HEK293T (cell line): ENCODE data around the gene GLYATL1B.

Experiments
- ARNT ChIP-seq: fragments of 450-650 bp; IDR thresholded peaks from 2 replicates; pipeline ENCODE4 v1.6.1; 2017; ENCODE audit warnings: mild to moderate bottlenecking
- BHLHE40 ChIP-seq: fragments of 450-650 bp; IDR thresholded peaks from 2 replicates; pipeline ENCODE4 v1.6.1; 2016; ENCODE audit warnings: mild to moderate bottlenecking, moderate library complexity, borderline replicate concordance
- CTBP1 ChIP-seq: fragments of 450-650 bp; IDR thresholded peaks from 2 replicates; pipeline ENCODE4 v1.6.1; 2016; ENCODE audit warnings: borderline replicate concordance
- ELF4 ChIP-seq: fragments of 450-650 bp; IDR thresholded peaks from 2 replicates; pipeline ENCODE4 v1.6.1; 2017; ENCODE audit warnings: antibody characterized with exemption
- FOXA1 ChIP-seq: fragments of 450-650 bp; IDR thresholded peaks from 2 replicates; pipeline ENCODE4 v1.6.1; 2016; ENCODE audit warnings: mild to moderate bottlenecking
- FOXK2 ChIP-seq: fragments of 450-650 bp; IDR thresholded peaks from 2 replicates; pipeline ENCODE4 v1.6.1; 2016; ENCODE audit warnings: mild to moderate bottlenecking
- FOXM1 ChIP-seq: fragments of 450-650 bp; IDR thresholded peaks from 2 replicates; pipeline ENCODE4 v1.6.1; 2017; ENCODE audit warnings: mild to moderate bottlenecking, borderline replicate concordance
- HDGF ChIP-seq: fragments of 450-650 bp; IDR thresholded peaks from 2 replicates; pipeline ENCODE4 v1.6.1; 2017; ENCODE audit warnings: antibody characterized with exemption, borderline replicate concordance
- L3MBTL2 ChIP-seq: fragments of 450-650 bp; conservative IDR thresholded peaks from 2 replicates; pipeline ENCODE4 v1.6.1; 2016; ENCODE audit warnings: mild to moderate bottlenecking
- LEF1 ChIP-seq: fragments of 450-650 bp; IDR thresholded peaks from 2 replicates; pipeline ENCODE4 v1.6.1; 2017; ENCODE audit warnings: mild to moderate bottlenecking, borderline replicate concordance
- NFRKB ChIP-seq: fragments of 450-650 bp; IDR thresholded peaks from 2 replicates; pipeline ENCODE4 v1.6.1; 2016; ENCODE audit warnings: mild to moderate bottlenecking, moderate library complexity
- SP1 ChIP-seq: fragments of 450-650 bp; IDR thresholded peaks from 2 replicates; pipeline ENCODE4 v1.6.1; 2017
- SUZ12 ChIP-seq: fragments of 450-650 bp; IDR thresholded peaks from 2 replicates; pipeline ENCODE4 v1.6.1; 2016; ENCODE audit warnings: mild to moderate bottlenecking
- ZNF384 ChIP-seq: fragments of 450-650 bp; IDR thresholded peaks from 2 replicates; pipeline ENCODE4 v1.6.1; 2016

DNA sequence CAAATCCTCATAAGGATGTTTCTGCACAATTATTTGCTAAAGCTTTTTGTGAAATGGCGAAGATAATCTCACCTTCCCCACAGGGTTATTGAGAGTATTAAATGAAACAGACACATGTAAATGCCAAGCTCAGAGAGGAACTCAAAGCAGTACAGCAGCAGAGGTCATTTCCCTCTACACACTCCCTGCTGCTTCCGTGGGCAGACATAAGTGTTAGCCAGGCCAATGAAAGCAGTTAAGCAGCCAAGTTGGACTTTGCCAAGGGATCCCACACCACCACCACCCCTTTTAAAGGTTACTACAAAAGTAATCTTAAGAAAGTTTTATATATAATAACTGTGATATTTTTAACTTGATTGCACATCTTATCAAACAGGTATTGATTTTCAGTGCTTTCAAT, 52.5 kb downstream of the GLYATL1B start:
- no peak for TF ChIP-seq SP1
- no peak for TF ChIP-seq ARNT
- no peak for TF ChIP-seq ZNF384
- TF ChIP-seq FOXM1, result no peak
- TF ChIP-seq FOXK2, result no peak
- no peak for TF ChIP-seq BHLHE40
- TF ChIP-seq ELF4, result no peak
- no peak for TF ChIP-seq LEF1
- TF ChIP-seq HDGF, result no peak
- TF ChIP-seq SUZ12, result no peak
- TF ChIP-seq NFRKB, result no peak
- TF ChIP-seq L3MBTL2, result no peak
- TF ChIP-seq CTBP1, result no peak
- TF ChIP-seq FOXA1, result no peak
